GM18505 (cell line): ENCODE data around the gene APOA4.

Source experiments
- ATAC-seq: cut with Tn5 transposase; IDR thresholded peaks from one replicate; pipeline ENCODE4 v1.9.1; 2021; ENCODE audit not compliant: unreplicated experiment
- POLR2A ChIP-seq: IDR thresholded peaks from 4 replicates; pipeline ENCODE4 v1.6.1; 2011; ENCODE audit warnings: borderline replicate concordance; ENCODE audit not compliant: insufficient read depth, insufficient read length; ENCODE audit errors: extremely low read depth

Gene APOA4

DNA sequence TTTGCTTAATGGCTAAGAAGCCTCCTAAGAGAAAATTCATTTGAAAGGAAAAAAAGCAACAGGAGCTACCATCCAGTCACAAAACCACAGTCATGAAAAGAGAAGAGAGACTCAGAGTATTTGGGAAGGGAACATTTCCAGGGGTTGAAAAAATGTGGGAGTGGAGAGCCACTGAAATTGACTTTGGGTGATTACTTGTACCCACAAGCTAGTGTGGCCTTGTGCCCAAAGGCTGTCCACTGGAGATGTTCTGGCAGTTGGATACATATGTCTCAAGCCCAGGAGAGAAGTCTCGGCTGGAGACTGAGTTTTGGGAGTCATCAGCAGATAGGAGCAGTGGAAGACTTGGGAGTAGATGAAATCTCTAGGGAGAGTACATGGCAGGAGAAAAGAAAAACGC, 28.3 kb downstream of the APOA4 start:
- TF ChIP-seq POLR2A: no peak
- ATAC-seq: no peak

DNA sequence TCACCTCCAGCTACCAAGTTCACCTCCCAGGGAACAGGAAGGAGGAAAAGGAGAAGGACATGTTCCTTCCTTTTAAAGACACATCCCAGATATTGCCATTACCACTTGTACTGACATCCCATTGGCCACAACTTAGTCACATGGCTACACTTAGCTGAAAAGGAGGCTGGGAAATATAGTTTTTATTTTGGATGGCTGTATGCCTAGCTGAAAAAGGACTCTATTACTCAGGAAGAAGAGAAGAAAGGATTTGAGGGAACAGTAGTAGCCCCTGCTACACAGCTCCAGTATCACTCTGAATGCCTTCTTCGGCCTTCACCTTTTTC, 29.4 kb downstream of the APOA4 start:
- ATAC-seq: no peak
- TF ChIP-seq POLR2A: no peak

DNA sequence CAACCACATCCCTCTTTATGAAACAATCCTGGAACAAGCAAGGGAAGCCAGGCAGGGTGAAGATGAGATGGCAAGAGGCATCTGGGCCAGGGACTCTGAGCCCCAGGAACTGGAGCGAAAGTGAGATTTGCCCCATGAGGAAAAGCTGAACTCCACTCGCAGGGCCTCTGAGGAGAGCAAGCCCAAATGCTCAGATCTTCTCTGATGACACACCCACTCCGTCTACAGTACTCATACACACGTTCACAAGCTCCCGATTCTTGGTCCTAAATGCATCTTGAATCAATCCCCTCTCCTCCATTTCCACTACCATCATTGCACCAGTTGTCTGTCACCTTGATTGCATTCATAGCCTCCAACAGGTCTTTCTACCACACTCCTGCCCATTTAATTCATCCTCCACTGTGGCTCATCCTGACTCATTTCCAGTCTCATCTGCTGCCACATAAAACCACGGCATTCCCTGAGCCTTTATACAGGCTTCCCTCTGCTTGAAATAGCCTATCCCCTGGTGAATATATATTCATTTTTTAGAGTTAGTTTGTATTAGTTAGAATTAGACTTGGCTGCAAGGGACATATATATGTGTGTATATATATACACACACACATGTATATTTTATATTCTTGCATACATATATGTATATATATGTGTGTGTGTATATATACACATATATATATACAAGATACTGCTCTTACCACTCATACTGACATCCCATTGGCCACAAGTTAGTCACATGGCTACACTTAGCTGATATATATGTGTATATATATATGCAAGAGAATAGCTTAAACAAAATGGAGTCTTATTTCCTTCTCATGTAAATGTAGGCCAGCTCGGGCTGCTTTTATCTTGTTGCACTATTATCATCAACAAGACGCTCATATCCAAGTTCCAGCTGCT, 30.0 kb downstream of the APOA4 start:
- no peak for TF ChIP-seq POLR2A
- no peak for ATAC-seq

DNA sequence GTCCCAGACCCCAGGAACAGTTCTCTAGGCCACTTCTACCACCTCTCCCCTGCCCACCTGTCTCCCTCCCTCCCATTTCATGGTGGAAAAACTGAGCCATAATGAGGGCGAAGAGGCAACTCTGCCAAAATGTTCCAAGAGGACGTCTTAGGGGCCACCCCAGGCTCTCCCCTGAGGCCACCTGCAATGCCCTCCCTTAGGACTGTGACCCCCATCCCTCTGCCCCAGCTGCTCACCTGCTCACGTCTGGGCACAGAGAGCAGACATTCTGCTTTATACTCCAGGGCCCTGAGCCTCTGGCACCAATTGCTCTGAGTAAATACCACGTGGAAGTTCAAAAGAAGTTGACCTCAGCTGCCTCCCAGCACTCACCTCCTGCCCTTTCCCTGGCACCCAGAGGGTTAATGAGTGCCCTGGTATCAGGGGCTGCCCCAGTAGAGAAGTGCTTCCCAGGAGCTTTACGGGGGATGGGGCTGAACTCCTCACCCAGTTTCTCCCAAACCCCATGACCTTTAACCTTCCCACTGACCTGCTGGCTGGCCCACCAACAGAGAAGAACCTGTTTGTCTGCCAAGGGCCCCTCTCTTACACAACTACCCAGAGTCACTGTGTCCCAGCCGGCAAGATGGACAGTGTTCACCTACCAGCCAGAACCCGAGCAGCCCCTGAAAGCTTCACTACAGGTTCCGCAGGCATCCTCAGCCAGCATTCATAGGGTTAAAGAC, 30.8 kb downstream of the APOA4 start:
- no peak for TF ChIP-seq POLR2A
- no peak for ATAC-seq

DNA sequence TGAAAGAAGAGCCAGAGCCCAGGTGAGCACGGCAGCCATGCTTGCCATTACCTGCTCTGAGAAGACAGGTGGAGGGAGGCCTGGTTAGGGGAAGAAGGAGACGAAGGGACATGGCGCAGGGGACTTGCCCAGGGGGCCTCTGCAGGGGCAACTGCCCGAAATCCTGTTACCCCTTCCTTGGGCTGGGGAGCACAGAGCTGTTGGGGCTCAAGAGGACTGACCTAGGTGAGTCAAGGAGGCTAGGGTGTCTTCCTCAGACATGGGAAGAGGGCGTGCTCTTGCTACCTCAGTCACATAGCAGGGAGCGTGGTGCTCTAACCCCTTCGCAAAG, 31.3 kb downstream of the APOA4 start, which contains the start of gene APOA5:
TSS of gene APOA5 (minus strand) at position 67 of the 331 bp plus-strand sequence. CDS start at position 48, 19 bp downstream.
- no peak for TF ChIP-seq POLR2A
- ATAC-seq: no peak

DNA sequence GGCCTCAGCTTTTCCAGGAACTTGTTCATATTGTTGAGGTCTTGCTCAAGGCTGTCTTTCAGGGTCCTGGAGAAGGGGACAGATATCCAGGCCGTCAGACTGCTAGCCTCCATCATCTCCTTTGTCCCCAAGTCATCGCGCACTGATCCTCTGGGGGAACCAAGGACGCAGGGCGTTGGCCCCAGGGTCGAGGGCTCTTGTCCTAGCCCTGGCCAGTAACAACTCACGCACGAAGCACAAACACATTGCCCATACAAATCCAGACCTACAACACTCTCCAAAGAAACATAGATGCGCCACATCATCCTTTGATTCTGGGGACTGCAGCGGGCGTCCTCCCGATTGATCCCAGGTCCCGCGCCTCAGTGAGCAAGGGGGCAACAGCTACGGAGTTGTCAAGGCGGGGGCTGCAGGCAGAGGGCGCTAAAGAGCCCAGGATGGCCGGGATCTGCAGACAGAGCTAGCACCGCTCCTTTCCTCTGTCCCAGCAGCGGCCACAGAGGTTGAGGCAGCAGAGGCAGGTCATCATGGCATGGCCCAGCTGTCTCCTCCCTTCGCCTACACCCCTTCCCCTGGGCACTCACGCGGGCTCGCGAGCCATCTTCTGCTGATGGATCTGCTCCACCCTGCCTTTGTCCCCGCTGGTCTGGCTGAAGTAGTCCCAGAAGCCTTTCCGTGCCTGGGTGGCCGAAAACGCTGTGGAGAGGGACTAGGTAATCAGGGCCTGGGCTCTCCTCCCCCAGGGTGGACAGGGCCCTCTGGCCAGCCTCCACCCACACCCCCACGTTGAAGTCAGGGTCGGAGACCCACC, 31.9 kb downstream of the APOA4 start:
- ATAC-seq: no peak
- no peak for TF ChIP-seq POLR2A

DNA sequence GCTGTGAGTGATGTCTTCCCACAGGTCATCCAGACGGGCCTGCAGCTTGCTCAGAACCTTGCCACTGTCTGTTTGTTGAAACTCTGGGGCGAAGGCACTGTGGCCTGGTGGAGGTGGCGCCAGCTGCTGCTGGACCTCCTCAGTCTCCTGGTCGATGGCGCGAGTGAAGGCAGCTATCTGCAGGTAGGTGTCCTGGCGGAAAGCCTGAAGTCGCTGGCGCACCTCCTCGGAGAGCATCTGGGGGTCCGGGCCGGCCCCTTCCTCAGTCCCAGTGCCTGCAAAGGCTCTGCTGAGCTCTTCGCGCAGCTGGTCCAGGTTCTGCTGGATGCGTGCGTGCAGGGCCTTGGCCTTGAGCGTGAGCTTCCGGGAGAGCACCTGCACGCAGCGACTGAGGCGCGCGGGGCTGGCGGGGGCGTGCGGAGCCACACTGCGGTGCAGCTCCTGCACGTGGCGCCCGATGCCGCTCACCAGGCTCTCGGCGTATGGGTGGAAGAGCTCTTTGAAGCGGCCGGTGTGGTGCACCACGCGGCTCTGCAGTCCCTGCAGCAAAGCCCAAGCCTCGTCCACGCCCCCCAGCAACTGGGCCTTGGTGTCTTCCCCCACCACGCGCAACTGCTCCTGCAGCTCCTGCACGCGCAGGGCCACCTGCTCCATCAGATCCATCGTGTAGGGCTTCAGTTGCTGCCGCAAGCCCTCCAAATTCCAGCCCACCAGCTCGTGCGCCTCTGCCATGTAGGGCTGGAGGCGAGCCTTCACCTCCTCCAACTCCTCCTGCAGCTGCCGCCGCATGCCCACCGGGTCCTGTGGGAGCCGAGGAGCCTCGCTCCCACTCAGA, 32.7 kb downstream of the APOA4 start:
- TF ChIP-seq POLR2A: no peak
- ATAC-seq: no peak

DNA sequence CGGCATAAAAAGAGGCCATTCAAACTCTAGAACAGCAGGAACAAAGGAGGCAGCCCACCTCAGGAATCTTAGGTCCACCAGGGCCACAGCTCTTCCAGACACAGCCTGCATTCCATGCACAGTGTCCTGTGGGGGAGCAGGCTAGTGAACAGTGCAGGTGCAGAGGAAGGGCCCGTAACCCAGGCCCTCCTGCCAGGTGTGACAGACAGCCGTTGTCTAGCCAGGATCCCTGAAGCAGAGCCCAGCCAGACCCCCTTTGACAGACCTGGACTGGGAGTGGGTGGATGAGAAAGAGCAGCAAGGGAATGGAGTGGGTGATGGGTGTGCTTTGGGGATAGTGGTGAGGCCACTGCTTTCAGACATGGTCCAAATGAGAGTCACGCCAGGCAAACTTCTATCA, 34.1 kb downstream of the APOA4 start:
- TF ChIP-seq POLR2A: no peak
- ATAC-seq: no peak

DNA sequence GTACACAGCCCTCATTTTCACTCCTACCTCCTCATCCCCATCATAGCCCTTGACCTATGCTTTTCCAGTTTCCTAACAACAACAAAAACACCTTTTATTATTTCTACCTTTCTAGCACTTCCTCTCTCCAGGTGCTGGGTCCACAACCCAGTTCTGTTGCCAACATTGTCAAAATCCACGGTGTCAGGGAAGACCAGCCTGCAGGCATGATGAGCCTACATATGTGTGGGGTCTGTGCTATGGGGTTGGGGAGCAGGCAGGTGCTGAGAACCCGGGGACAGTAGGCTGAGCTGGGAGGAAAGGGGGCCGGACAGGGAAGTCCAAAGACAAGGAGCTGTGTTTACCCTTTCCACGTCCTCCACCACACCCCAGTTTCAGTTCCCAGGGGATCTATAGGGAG, 34.6 kb downstream of the APOA4 start:
- no peak for TF ChIP-seq POLR2A
- no peak for ATAC-seq

DNA sequence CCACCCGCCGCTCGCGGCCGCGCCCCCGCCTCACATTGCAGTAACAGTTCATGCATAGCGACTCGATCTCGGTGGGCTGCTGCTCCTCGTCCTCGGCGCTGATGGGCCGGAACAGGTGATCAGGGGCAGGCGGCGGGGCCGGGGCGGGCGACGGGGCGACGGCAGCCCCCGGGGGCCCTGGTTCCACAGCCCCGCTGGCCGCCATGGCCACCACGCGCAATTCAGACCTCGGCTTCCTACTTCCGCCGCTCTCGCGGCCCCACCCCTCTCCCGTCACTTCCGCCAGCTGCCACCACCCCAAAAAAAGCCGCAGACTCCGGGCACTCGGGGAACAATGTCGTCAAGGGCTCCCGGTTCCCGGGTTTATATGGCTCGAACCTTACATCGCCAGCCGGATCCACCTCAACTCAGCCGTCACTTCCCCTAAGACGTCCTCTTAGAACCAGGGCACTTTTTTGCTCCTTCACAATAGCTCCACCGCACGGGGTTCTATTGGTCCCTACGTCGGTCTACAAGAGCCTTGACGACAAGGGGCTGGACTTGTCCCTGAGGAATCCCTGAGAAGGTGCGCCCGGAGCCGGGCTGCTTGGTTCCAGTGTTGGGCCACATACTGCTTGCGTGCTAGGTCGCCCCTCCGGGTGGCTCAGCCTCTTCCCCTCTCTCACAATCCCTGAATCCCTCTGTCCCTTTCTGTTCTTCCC, 35.2 kb downstream of the APOA4 start, which contains the start of gene ZPR1:
TSS of gene ZPR1 (minus strand) at position 238 of the 701 bp plus-strand sequence. CDS start at position 205, 33 bp downstream.
- TF ChIP-seq POLR2A: peak; percentile 91
- ATAC-seq: peak; percentile 79

DNA sequence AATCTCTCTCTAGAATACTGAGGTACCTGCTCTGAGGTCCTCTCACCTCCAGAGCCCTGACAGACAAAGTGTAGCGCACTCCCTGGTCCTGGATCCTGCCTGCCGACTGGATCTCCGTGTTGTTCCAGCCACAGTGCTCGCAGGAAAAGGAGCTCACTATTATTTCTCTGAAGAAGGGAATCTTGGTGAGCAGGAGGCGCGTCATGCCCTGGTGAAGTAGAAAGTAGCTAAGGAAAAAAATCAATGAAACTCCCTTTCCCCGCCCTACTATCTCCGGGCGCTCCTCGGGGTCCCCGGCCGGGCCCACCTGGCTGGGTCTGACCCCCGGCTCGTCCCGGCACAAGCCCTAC, 35.7 kb downstream of the APOA4 start:
- TF ChIP-seq POLR2A: no peak
- ATAC-seq: peak; percentile 12

DNA sequence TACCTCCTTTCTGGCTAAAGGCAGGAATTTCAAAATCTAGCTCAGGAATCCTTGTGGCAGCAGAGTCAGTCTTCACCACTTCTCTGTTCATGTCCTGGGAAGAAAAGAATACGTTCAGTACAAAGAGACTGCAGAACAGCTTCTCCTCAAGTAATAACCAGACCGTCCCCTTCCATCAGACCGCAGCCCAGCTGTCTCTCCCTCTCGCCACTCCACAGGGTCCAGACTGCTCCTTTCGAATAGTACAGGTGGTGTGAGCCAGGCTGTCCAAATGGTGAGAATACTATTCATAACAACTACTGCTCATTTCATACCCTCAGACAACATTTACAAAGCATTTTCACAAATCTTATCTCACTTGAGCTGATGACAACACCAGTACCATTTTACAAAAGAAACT, 36.1 kb downstream of the APOA4 start:
- ATAC-seq: no peak

DNA sequence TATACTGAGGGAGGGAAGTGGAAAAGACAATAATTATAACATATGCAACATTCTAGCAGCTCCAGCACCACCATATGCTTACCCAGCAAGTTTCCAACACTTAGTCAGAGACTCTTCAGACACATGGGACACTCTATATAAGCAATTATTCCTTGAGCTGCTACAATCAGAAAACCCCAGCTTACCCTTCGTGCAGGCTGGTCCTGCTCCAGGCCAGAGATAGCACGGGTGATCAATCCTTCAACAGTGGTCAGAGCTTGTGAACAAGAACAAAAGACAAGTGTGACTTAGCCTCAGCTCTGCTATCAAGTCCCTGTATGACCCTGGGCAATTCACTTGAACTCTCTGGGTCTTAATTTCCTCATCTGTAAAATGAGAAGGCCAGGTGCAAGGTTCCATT, 36.8 kb downstream of the APOA4 start:
- no peak for TF ChIP-seq POLR2A
- no peak for ATAC-seq

More for the DNA sequence above, 36.1 kb downstream of the APOA4 start:
- TF ChIP-seq POLR2A: no peak

DNA sequence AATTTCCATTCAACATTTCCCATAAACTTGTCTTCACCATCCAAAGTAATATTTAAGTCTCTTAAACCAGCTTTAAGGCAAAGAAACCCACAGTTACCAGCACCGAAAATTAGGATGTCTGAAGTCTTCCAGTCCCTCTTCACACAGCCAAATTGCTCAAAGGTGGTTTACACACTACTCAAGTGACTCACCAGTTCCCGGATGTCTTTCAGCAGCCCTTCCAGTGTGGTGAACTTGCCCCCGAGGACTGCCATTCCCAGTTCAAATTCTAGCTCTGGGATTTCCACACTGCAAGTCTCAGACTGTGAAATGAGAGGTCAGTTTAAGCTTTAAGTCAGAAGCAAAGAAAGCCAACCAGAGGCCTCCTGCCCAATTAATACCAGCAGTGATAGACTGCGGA, 40.4 kb downstream of the APOA4 start:
- no peak for ATAC-seq
- TF ChIP-seq POLR2A: no peak
